HepG2 (cell line): ENCODE measurements around the gene CCDC106.

Experiments used
- CEBPG ChIP-seq: IDR thresholded peaks from 2 replicates; pipeline ENCODE4 v1.6.1; 2016
- CTCF ChIP-seq: sonication (generic); formaldehyde crosslinking; IDR thresholded peaks from 2 replicates; pipeline ENCODE4 v1.5.0; 2020; ENCODE audit warnings: mild to moderate bottlenecking, missing genetic modification reagents, moderate library complexity
- NFKB2 ChIP-seq: sonication (generic); formaldehyde crosslinking; IDR thresholded peaks from 2 replicates; pipeline ENCODE4 v1.4.0; 2020; ENCODE audit warnings: missing genetic modification reagents, borderline replicate concordance
- POLR2AphosphoS5 ChIP-seq: IDR thresholded peaks from 2 replicates; pipeline ENCODE4 v1.6.1; 2012; ENCODE audit warnings: low read depth, low read length
- TBP ChIP-seq: sonication (generic); formaldehyde crosslinking; IDR thresholded peaks from 2 replicates; pipeline ENCODE4 v1.5.0; 2020; ENCODE audit warnings: missing genetic modification reagents
- ZBTB33 ChIP-seq: sonication (generic); formaldehyde crosslinking; IDR thresholded peaks from 2 replicates; pipeline ENCODE4 v1.4.0; 2020; ENCODE audit warnings: missing genetic modification reagents
- ZNF350 ChIP-seq: sonication (generic); formaldehyde crosslinking; IDR thresholded peaks from 2 replicates; pipeline ENCODE4 v1.4.0; 2020; ENCODE audit warnings: mild to moderate bottlenecking, low read depth, missing genetic modification reagents, borderline replicate concordance

- TF ChIP-seq ZNF350 (CRISPR knock-in tag) (no peak), NFKB2 (CRISPR knock-in tag) (no peak), POLR2AphosphoS5 (no peak), CEBPG (CRISPR knock-in tag) (no peak), ZBTB33 (CRISPR knock-in tag) (no peak), CTCF (CRISPR knock-in tag) (no peak), TBP (CRISPR knock-in tag) (no peak)
Measured at GRCh38 chr19:55623561-55623960, 24.5 kb upstream of the CCDC106 start.
